ENCODE data around the gene C1orf174.

GRCh38 chr1:3869751-3870301 is 30.2 kb downstream of the C1orf174 start:
- no peak for TF ChIP-seq POLR2A (IDR thresholded peaks at IDR 0.05)
- TF ChIP-seq, protein P1, sequence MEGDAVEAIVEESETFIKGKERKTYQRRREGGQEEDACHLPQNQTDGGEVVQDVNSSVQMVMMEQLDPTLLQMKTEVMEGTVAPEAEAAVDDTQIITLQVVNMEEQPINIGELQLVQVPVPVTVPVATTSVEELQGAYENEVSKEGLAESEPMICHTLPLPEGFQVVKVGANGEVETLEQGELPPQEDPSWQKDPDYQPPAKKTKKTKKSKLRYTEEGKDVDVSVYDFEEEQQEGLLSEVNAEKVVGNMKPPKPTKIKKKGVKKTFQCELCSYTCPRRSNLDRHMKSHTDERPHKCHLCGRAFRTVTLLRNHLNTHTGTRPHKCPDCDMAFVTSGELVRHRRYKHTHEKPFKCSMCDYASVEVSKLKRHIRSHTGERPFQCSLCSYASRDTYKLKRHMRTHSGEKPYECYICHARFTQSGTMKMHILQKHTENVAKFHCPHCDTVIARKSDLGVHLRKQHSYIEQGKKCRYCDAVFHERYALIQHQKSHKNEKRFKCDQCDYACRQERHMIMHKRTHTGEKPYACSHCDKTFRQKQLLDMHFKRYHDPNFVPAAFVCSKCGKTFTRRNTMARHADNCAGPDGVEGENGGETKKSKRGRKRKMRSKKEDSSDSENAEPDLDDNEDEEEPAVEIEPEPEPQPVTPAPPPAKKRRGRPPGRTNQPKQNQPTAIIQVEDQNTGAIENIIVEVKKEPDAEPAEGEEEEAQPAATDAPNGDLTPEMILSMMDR (IDR thresholded peaks at IDR 0.05), result no peak
